Fibroblast of villous mesenchyme (primary cell): ENCODE results near the gene CCDC188. TPM values are rescaled to one million over a fixed set of nuclear protein-coding genes. Genes with fewer than 3 reads are reported as not detected.

Experiments
- DNase-seq: peaks from one replicate; pipeline ENCODE4 v3.0.0-alpha.2; 2010; ENCODE audit warnings: low read depth
- H3K4me3 ChIP-seq: 2 replicates; pipeline ENCODE4 v1.5.1; 2011; ENCODE audit warnings: low read depth, mild to moderate bottlenecking, low read length
- total RNA-seq: library from RNA; depleted of rRNA; stranded (reverse); fragments of >200 nt; gene quantifications from 2 replicates; pipeline ENCODE4 v1.2.3, GENCODE V29; 2012
- TF ChIP-seq, protein P1 (sequence below): IDR thresholded peaks from 2 replicates; pipeline ENCODE4 v1.5.1; 2012; ENCODE audit warnings: low read depth, mild to moderate bottlenecking, low read length; ENCODE audit not compliant: insufficient read depth

The CCDC188 gene
- total RNA-seq, 1 donor, result 0.43 TPM

DNA sequence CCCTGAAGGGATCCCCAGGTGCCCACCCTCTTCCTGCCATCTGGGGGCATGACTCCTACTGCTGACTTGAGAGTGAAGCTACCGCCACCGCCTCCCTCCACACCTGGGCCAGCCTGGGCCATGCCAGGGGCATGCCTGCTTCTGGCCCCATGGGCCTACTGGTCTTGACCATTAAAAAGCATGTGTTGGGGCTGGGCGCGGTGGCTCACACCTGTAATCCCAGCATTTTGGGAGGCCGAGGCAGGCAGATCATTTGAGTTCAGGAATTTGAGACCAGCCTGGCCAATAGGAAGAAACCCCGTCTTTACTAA lies 37.7 kb upstream of the CCDC188 start:
- TF ChIP-seq, protein P1, sequence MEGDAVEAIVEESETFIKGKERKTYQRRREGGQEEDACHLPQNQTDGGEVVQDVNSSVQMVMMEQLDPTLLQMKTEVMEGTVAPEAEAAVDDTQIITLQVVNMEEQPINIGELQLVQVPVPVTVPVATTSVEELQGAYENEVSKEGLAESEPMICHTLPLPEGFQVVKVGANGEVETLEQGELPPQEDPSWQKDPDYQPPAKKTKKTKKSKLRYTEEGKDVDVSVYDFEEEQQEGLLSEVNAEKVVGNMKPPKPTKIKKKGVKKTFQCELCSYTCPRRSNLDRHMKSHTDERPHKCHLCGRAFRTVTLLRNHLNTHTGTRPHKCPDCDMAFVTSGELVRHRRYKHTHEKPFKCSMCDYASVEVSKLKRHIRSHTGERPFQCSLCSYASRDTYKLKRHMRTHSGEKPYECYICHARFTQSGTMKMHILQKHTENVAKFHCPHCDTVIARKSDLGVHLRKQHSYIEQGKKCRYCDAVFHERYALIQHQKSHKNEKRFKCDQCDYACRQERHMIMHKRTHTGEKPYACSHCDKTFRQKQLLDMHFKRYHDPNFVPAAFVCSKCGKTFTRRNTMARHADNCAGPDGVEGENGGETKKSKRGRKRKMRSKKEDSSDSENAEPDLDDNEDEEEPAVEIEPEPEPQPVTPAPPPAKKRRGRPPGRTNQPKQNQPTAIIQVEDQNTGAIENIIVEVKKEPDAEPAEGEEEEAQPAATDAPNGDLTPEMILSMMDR, result no peak
- DNase-seq, result no peak
- H3K4me3 ChIP-seq, result no peak overlapping the region

DNA sequence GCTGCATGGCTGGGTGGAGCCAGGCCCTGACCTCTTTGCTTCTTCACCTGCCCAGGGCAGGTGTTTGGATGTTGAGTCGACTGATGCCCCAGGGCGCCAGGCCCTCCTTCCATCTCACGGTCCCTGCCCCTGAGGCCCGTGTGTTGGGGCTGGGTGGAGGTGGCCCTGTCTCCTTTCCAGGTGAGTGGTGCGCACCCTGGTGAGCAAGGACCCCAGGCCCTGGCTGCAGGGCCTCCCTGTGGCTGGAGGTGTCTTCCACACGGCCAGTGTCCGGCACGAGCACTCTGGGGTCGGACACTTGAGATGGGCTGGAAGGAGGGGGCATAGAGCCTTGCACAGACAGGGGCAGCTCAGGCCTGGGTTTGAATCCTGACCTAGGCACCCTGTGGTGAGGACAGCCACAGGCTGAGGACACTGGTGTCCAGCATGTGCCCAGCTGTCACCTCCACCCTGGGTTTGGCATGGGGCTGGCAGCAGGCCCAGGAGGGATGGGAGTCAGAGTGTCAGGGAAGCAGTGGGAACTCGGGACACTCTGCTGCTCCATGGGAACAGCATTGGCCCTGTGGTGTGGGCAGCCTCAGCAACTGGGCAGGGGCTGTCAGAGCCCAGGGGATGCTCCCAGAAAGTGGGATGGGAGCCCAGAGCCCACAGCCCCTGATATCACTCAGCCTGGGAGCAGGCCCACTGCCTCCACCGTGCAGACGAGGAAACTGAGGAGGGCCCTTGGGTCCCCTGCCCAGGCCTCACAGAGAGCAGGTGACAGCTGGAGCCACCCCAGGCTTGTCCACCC lies 37.1 kb upstream of the CCDC188 start:
- no peak for DNase-seq
- TF ChIP-seq, protein P1, result no peak
- no peak overlapping the region for H3K4me3 ChIP-seq

DNA sequence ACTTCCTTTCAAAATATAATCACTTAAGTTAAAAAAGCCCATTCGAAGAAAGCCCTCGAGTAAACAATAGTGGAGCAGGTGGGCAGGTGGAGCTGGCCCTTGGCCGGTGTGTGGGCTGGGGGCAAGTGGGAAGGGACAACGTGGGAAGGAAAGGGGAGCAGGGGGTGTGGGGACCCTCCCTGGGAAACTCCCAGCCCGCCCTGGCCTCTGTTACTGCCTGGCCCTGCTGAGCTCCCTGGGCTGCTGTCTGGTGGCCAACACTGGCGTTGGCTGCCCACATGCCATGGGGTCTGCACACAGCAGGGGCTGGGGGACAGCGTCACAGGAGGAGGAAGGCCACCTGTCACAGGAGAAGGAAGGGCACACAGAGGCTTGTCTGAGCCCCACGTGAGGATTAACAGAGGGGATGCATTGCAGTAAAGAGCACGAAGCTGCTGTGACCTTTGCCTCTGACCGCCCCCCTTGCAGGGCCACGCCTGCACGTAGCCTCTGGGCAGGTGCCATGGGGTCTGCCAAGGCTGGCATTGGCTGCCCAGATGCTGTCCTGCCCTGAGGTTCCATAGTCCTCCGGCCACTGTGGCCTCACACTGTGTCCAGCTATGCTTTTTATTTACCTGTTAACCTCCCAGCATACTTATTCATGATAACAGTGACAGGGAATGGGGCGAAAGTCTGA lies 36.2 kb upstream of the CCDC188 start:
- DNase-seq, result no peak
- TF ChIP-seq, protein P1, result no peak
- H3K4me3 ChIP-seq, result no peak overlapping the region

DNA sequence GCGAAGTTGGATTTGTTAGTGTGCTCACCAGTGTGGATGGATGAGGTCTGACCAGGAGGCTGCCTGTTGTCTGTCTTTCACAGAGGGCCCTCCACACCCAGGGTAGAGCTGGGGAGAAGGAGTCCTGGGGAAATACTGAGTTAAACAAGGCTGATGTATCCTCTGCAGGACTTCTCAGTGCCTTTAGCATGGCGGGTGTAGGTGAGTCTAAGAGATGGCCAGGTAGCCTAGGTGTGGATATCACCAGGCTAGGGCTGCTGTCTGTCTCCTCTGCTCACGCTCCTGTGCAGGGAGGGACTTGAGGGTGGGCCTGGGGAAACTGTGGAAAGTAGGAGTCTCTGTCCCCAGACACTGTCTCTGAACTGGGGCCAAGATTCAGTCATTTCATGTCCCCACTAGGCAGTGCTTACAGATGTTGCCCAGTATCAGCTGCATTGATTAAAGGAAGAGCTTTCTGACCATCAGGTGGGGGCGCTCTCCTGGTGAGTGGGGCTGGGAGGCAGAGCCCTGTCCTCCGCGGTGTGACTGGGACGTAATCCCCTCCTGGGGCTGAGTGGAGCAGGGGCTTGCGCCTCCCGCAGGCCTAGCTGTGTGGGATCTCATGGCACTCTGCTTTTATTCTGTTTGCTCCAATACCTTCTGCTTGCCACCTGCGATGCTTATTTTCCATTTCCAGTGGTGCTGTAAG lies 35.5 kb upstream of the CCDC188 start:
- DNase-seq, result no peak
- no peak overlapping the region for H3K4me3 ChIP-seq
- TF ChIP-seq, protein P1, result no peak

DNA sequence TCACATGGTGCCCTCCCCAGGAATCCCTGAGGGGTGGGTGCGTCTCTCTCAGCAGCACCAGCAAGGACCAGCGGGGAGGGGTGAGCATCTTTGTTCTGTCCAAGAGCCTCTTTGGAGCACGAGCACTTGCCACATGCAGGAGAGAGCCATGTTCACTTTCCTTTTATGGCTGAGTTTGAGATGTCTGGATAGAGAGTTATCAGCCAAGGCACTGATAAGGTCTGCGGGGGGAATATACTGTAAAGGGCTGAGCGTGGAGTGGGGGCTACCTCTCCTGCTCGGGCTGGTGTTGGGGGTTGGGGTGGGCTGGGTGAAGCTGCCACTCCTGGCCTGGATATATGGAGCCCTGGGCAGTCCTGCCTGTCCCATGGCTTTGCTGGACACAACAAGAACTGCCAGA lies 34.9 kb upstream of the CCDC188 start:
- H3K4me3 ChIP-seq, result no peak overlapping the region
- TF ChIP-seq, protein P1, result no peak
- no peak for DNase-seq

DNA sequence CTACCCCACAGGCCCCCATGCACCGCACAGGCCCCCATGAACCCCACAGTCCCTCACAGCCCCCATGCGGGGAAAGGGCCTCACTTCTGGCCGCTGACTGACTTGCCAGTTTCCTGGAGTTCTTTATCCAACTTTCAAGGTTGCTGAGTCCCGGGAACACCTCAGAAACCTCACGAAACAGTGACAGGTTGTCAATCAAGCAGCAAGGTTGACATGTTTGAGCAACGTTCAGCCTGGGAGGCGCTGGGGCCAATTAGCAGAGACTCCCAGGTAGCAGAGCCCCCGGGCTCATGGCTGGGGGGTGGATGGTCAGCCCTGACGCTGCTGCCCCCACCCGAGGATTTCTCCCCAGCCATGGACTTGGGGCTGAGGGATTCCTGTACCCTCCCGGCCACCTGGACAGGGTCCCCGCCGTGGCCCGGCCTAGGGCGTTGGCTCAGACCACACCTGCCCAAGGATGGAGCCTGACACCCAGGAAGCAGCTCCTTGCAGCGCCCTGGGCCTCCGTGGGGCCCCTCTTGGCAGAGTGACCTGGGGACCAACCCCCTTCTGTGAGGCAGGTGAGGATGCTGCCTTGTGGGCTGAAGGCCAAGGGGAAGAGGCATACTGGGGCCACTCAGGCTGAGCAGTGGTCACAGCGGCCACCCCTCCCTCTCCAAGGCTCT lies 33.8 kb upstream of the CCDC188 start:
- no peak for DNase-seq

More for the DNA sequence above, 33.8 kb upstream of the CCDC188 start:
- TF ChIP-seq, protein P1, result no peak
- H3K4me3 ChIP-seq, result no peak overlapping the region
